Kidney (tissue), 14 donors: Measurements from ENCODE around the gene C16orf86. TPM values are rescaled to one million over a fixed set of nuclear protein-coding genes. Genes with fewer than 3 reads are reported as not detected.

ENCODE experiments used
- DNase-seq, 5 donors: peaks; one replicate each; pipeline ENCODE4 v3.0.0-alpha.2; 2013 to 2020
- FAIRE-seq: peaks from 2 replicates; lab custom pipeline; 2012; peaks lifted over from hg19 to GRCh38; lab: Jason Lieb, UNC
- H3K27ac ChIP-seq, 2 donors: one replicate each; pipeline ENCODE4 v1.7.0; 2013; ENCODE audit warnings: low read depth in 2 of 2, low read length in 2 of 2, inconsistent platforms in 1 of 2
- H3K27me3 ChIP-seq: one replicate; pipeline ENCODE4 v1.7.1; 2013; ENCODE audit warnings: low read length, inconsistent platforms; ENCODE audit not compliant: control insufficient read depth, insufficient read depth
- H3K36me3 ChIP-seq, 3 donors: one replicate each; pipeline versions ENCODE4 v1.7.0 to v1.7.1; 2013; ENCODE audit warnings: low read length in 3 of 3, control low read depth in 1 of 3, inconsistent platforms in 1 of 3; ENCODE audit not compliant: insufficient read depth in 3 of 3, control insufficient read depth in 2 of 3
- H3K4me1 ChIP-seq, 3 donors: one replicate each; pipeline versions ENCODE4 v1.7.0 to v1.7.1; 2013; ENCODE audit warnings: low read length in 3 of 3, inconsistent platforms in 1 of 3, low read depth in 1 of 3; ENCODE audit not compliant: control insufficient read depth in 2 of 3, insufficient read depth in 2 of 3
- H3K4me3 ChIP-seq, 3 donors: one replicate each; pipeline versions ENCODE4 v1.7.0 to v1.8.1; 2013; ENCODE audit warnings: low read length in 3 of 3, control low read depth in 1 of 3, inconsistent platforms in 1 of 3
- H3K9ac ChIP-seq, 3 donors: one replicate each; pipeline versions ENCODE4 v1.7.0 to v1.7.1; 2013; ENCODE audit warnings: low read length in 3 of 3, control low read depth in 1 of 3, inconsistent platforms in 1 of 3
- H3K9me3 ChIP-seq, 3 donors: one replicate each; pipeline versions ENCODE4 v1.7.0 to v1.7.1; 2013; ENCODE audit warnings: low read length in 3 of 3, control low read depth in 1 of 3, inconsistent platforms in 1 of 3; ENCODE audit not compliant: control insufficient read depth in 2 of 3, insufficient read depth in 1 of 3
- intact Hi-C: fragments of 100-400 bp; cut with DNase I; formaldehyde crosslinking; loops from one replicate; pipeline ENCODE4 v1.11.1; 2022
- polyA plus RNA-seq: library from polyadenylated mRNA; stranded (reverse); fragments of 350-450 nt; fragmentation: Illumina TruSeq; extraction: RNeasy Lipid Tissue Mini Kit (QIAGEN cat#74804); gene quantifications from one replicate; pipeline ENCODE4 v1.2.3, GENCODE V29; 2014; ENCODE audit warnings: low read depth, low replicate concordance; ENCODE audit not compliant: insufficient read depth
- total RNA-seq: library from RNA; stranded (reverse); fragmentation: NEBNext Ultra II Directional; extraction: Animal tissue kit (Norgen Biotek cat#: 25700); gene quantifications from one replicate; pipeline ENCODE4 v1.2.1, GENCODE V29; 2021
- TF ChIP-seq, protein P1 (sequence below): IDR thresholded peaks from 3 replicates; pipeline ENCODE4 v1.5.1; 2012; ENCODE audit warnings: mild to moderate bottlenecking, moderate library complexity, borderline replicate concordance; ENCODE audit not compliant: insufficient read depth; ENCODE audit errors: extremely low read depth
- donor health status: control.
- donor health status: control.
- donor health status: control.
- donor health status: control.
- donor health status: control.
- donor health status: DM: yes; HTN: yes; CAD: no.
- donor health status: Normal renal cell carcinoma (clear cell type).

The C16orf86 gene
- total and polyA plus RNA-seq, 2 donors from 2014 or later = 6.6 to 11.2 TPM

DNA sequence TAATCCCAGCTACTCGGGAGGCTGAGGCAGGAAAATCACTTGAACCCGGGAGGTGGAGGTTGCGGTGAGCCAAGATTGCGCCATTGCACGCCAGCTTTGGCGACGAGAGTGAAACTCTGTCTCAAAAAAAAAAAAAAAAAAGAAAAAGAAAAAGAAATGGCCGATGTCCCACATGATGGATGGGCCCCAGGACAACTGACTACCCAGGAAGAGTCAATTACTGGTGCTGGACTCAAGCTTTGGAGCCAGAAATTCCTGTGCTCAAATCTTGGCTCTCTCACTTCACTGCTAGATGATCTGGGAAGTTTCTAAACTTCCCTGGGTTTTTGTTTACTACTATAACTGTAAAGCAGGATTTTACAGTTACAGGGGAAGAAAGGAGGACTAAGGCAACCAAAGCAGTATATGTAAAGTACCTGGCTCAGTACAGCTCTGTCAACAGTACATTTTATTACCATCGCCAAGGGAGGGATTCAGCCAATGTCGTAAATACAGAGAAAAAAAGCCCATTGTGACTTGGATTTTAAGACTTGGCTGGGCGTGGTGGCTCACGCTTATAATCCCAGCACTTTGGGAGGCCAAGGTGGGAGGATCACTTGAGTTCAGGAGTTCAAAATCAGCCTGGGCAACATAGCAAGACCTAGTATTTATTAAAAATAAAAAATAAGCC, 11.9 kb downstream of the C16orf86 start:
- TF ChIP-seq, protein P1, sequence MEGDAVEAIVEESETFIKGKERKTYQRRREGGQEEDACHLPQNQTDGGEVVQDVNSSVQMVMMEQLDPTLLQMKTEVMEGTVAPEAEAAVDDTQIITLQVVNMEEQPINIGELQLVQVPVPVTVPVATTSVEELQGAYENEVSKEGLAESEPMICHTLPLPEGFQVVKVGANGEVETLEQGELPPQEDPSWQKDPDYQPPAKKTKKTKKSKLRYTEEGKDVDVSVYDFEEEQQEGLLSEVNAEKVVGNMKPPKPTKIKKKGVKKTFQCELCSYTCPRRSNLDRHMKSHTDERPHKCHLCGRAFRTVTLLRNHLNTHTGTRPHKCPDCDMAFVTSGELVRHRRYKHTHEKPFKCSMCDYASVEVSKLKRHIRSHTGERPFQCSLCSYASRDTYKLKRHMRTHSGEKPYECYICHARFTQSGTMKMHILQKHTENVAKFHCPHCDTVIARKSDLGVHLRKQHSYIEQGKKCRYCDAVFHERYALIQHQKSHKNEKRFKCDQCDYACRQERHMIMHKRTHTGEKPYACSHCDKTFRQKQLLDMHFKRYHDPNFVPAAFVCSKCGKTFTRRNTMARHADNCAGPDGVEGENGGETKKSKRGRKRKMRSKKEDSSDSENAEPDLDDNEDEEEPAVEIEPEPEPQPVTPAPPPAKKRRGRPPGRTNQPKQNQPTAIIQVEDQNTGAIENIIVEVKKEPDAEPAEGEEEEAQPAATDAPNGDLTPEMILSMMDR = no peak
- H3K36me3 ChIP-seq = peaks cover 0 to under 1% (median 0%) of the 10 kb centered on the region in 3 donors
- intact Hi-C loops = loop anchor here (10.0 kb wide), 1 partner anchor 246 kb away; no protein-coding TSS in a partner anchor
- no peak overlapping the region for H3K27ac ChIP-seq
- H3K4me1 ChIP-seq = peaks cover 0 to 13% (median 12%) of the 10 kb centered on the region in 3 donors
- FAIRE-seq (no peak), DNase-seq (no peak)
- H3K9ac ChIP-seq = no peak overlapping the region
- no peak overlapping the region for H3K4me3 ChIP-seq
- no peaks in the 10 kb centered on the region for H3K27me3 ChIP-seq
- H3K9me3 ChIP-seq = no peaks in the 10 kb centered on the region

DNA sequence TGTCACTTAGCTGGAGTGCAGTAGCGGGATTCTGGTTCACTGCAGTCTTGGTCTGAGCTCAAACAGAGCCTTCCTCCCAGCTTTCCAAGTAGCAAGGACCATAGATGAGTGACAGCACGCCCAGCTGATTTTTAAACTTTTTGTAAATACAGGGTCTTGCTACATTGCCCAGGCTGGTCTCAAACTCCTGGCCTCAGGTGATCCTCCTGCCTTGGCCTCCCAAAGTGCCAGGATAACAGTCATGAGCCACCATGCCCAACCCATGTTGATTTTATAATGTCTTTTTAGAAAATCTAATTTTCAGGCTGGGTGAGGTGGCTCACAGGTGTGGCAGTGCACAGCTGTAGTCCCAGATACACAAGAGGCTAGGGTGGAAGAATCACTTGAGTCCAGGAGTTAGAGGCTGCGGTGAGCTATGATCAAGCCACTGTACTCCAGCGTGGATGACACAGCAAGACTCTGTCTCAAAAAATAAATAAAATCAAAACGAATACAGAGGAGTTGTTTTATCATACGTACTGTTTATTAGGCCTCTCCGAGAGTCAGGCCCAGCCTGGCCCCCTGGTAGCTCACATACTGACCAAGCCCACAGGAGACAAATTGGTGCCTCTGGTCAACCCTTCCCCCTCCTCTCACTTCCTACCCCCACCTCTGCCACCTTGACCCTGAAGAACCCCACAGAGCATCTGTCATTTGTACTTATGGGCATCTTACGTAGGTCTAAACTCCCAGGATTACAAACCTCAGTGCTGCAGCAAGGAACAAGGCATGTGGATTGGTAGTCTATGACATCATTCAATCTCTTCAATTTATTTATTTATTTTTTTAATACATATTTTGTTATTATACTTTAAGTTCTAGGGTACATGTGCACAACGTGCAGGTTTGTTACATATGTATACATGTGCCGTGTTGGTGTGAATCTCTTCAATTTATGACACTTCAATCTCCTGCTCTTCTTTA, 13.6 kb downstream of the C16orf86 start:
- no peak overlapping the region for H3K9ac ChIP-seq
- H3K36me3 ChIP-seq = peaks cover 0 to 4% (median 3%) of the 10 kb centered on the region in 3 donors
- H3K4me3 ChIP-seq = no peak overlapping the region
- intact Hi-C loops = loop anchor here (10.0 kb wide), 1 partner anchor 245 kb away; no protein-coding TSS in a partner anchor
- FAIRE-seq (no peak), DNase-seq (no peak)
- no peaks in the 10 kb centered on the region for H3K27me3 ChIP-seq
- no peak overlapping the region for H3K27ac ChIP-seq
- TF ChIP-seq, protein P1 = no peak
- no peaks in the 10 kb centered on the region for H3K9me3 ChIP-seq
- peaks cover 0 to 2% (median 0%) of the 10 kb centered on the region in 3 donors for H3K4me1 ChIP-seq

DNA sequence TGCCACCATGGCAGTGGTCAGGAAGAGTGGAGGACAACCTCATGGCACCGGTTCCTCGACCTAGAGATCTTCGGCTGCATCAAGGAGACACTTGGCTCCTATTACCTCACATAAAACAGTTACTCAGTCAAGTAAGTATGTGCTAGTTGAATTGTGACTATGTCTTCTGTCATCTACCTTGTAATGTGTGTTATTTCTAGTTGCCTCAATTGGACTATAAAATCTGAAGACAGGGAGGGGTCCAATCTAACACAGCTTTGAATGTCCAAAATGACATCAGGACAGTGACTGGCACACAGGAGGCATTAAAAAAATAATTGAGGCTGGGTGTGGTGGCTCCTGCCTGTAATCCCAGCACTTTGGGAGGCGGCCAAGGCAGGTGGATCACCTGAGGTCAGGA, 17.2 kb downstream of the C16orf86 start:
- FAIRE-seq (no peak), DNase-seq (no peak)
- Histone ChIP-seq H3K9me3 (no peaks in the 10 kb centered on the region), H3K27ac (no peak overlapping the region), H3K4me1 (peaks cover 0 to 4% (median 0%) of the 10 kb centered on the region in 3 donors), H3K27me3 (no peaks in the 10 kb centered on the region), H3K4me3 (no peak overlapping the region), H3K9ac (no peak overlapping the region), H3K36me3 (peaks cover 0 to 4% (median 3%) of the 10 kb centered on the region in 3 donors)
- intact Hi-C loops = no loop called here
- TF ChIP-seq, protein P1 = no peak
